ENCODE measurements around the gene MRGPRX2. TPM values are rescaled to one million over a fixed set of nuclear protein-coding genes. Genes with fewer than 3 reads are reported as not detected.
A peak's percentile ranks its signal among the peaks of the same experiment; 100 is the strongest.

Gene MRGPRX2
- total RNA-seq: not detected

DNA sequence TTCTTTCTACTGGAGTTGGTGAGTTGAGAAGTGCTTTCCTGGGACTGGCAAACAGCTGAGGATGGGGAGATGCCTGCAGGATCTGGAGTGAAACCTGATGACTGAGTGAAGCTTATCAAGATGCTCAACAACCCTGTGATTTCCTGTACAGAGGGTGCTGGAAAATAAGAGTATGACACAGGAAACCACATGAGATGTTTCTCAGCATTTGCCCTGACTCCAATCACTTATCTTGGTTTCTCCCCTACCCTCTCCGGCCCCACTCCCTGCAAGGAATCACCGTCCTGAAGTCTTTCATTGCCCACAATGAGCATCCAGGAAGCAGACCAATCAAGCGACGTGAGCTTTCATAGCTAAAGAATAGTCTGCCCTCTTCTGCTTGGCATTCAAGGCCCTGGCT lies at the start of gene MRGPRX2:
Gene MRGPRX2 (minus strand): TSS at position 89 of the 400 bp plus-strand sequence. CDS start 4,315 bp downstream, outside the sequence.
- no peak within 1 kb of the TSS for H3K27ac ChIP-seq
- DNase-seq: no peak
- no peaks in the 10 kb centered on the region for H3K4me1 ChIP-seq
- H3K4me3 ChIP-seq: no peak within 1 kb of the TSS
- H3K27me3 ChIP-seq: no peaks in the 10 kb centered on the region
- TF ChIP-seq, protein P1, sequence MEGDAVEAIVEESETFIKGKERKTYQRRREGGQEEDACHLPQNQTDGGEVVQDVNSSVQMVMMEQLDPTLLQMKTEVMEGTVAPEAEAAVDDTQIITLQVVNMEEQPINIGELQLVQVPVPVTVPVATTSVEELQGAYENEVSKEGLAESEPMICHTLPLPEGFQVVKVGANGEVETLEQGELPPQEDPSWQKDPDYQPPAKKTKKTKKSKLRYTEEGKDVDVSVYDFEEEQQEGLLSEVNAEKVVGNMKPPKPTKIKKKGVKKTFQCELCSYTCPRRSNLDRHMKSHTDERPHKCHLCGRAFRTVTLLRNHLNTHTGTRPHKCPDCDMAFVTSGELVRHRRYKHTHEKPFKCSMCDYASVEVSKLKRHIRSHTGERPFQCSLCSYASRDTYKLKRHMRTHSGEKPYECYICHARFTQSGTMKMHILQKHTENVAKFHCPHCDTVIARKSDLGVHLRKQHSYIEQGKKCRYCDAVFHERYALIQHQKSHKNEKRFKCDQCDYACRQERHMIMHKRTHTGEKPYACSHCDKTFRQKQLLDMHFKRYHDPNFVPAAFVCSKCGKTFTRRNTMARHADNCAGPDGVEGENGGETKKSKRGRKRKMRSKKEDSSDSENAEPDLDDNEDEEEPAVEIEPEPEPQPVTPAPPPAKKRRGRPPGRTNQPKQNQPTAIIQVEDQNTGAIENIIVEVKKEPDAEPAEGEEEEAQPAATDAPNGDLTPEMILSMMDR (IDR thresholded peaks at IDR 0.05): no peak
- no peak for TF ChIP-seq POLR2A (IDR thresholded peaks at IDR 0.05)
- no peaks in the 10 kb centered on the region for H3K36me3 ChIP-seq
- H3K9me3 ChIP-seq: no peaks in the 10 kb centered on the region

DNA sequence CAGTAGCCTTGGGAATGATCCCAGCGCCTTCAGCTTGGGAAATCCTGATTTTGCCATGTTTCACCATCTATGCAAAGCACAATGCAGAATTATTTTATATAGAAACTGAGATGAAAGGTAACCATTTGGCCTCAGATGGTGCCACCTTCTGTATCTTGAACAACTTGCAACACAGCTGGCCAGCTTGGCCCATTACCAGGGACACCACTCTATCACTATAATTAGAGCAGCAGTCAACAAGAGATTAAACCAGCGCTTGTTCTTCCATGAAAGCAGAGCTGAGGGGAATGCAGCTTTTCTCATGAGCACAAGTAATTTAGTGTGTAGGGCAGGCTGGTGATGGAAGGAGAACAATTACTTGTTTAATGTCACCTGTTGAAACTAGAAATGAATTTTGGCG lies 49.8 kb upstream of the MRGPRX2 start:
- no peak for DNase-seq
- TF ChIP-seq, protein P1 (IDR thresholded peaks at IDR 0.05): peak in 2 of 6 experiments; percentile 18 to 19
- TF ChIP-seq POLR2A (IDR thresholded peaks at IDR 0.05): no peak
- Histone ChIP-seq H3K36me3 (no peaks in the 10 kb centered on the region), H3K9me3 (no peaks in the 10 kb centered on the region), H3K27me3 (no peaks in the 10 kb centered on the region), H3K4me3 (no peak overlapping the region), H3K27ac (no peak overlapping the region), H3K4me1 (no peaks in the 10 kb centered on the region)

DNA sequence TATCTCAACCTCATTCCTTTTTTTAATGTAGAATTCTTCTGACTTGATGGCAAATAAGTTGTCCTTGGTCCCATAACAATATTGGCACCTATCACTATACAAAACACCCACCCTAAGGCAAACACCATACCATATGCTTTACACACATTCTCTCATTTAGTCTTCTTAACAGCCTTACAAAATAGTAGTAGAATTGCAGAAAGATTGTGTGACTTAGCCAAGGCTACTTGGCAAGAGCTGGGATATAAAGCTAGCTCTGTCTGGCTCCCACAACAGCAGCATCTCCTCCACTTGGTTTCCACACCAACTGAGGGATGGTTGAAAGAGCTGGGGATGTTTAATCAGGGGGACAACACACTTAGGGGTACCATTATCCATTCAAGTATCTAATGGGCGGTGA lies 46.6 kb upstream of the MRGPRX2 start:
- H3K4me3 ChIP-seq: no peak overlapping the region
- H3K36me3 ChIP-seq: no peaks in the 10 kb centered on the region
- no peaks in the 10 kb centered on the region for H3K27me3 ChIP-seq
- TF ChIP-seq POLR2A (IDR thresholded peaks at IDR 0.05): no peak
- TF ChIP-seq, protein P1 (IDR thresholded peaks at IDR 0.05): no peak
- peaks cover 0 to 9% (median 0%) of the 10 kb centered on the region in 4 donors for H3K4me1 ChIP-seq
- H3K27ac ChIP-seq: no peak overlapping the region
- no peaks in the 10 kb centered on the region for H3K9me3 ChIP-seq
- DNase-seq: no peak

DNA sequence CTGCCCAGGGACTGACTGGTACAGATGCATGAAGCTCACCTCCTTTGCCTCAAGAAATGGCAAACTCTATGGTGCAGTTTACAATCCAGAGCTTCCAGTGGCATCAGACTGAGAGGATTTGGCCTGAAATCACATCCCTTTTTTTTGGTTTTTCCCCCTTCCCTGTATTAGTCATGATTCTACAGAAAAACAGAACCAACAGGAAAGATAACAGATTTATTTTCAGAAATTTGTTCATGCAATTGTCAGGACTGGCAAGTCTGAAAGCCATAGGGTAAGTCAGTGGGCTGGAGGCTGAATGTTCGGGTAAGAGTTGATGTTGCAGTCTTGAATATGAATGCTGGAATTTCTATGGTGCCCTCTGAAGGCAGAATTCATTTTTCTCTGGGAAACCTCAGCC lies 44.5 kb upstream of the MRGPRX2 start:
- Histone ChIP-seq H3K4me1 (peaks cover 0 to 9% (median 0%) of the 10 kb centered on the region in 4 donors), H3K27me3 (no peaks in the 10 kb centered on the region), H3K36me3 (no peaks in the 10 kb centered on the region), H3K9me3 (no peaks in the 10 kb centered on the region), H3K27ac (no peak overlapping the region), H3K4me3 (no peak overlapping the region)
- DNase-seq: no peak
- TF ChIP-seq POLR2A (IDR thresholded peaks at IDR 0.05): no peak
- TF ChIP-seq, protein P1 (IDR thresholded peaks at IDR 0.05): no peak

DNA sequence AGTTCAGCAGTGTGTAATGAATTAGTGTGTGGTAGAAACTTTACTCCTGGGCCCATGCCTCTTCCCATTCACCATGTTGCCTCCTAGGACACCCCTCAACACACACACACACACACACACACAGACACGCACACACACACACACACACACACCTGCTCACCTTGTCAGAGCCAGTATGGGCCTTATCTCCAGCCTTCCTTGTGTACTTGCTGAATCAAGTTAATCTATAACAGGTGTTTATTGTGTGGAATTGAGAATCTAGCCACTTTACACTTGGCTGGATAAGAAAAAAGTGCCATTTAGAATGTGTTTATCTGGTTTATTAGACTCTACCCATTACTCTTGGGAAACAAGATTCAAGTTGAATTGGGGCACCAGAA lies 42.0 kb upstream of the MRGPRX2 start:
- TF ChIP-seq POLR2A (IDR thresholded peaks at IDR 0.05): no peak
- H3K4me3 ChIP-seq: peak overlapping the region in 1 of 4 donors; percentile 6
- peaks cover 0 to 9% (median 0%) of the 10 kb centered on the region in 4 donors for H3K4me1 ChIP-seq
- DNase-seq: peak in 2 of 3 donors; percentile 67 to 69
- peak overlapping the region in 2 of 4 donors; percentile 67 to 80 for H3K27ac ChIP-seq
- H3K9me3 ChIP-seq: no peaks in the 10 kb centered on the region
- H3K36me3 ChIP-seq: no peaks in the 10 kb centered on the region
- H3K27me3 ChIP-seq: no peaks in the 10 kb centered on the region

DNA sequence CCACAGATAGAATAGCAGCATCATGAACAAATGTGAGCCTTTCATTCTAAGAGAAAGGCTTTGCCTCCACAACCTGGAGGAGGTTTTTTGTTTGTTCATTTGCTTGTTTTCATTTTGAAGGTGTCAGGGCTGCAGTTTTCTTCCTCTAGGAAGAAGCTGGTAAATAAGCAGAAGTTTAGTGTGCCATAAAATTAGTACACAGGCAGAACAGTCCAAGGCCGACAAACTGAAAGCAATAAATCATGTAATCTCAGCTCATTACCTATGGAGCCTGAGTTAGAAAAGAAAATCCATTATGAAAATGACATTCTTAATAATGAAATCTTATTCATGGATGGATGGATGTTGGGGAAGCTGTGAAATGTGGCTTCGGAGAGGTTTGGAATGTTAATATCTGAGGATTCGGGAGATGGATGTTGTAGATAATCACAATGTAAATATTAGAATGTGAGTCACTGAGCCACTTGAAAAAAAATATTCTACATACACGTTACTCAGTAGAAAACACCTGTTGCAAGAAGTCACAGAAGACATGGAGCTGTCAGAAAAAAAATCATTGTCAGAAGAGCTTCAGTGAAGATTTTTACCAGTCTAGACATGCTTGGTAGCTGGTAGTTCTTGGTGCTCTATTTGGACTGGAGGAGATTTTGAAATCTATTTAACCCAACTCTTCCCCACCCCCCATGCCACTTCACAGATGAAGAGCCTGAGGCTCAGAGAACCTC lies 41.4 kb upstream of the MRGPRX2 start:
- no peak for DNase-seq
- Histone ChIP-seq H3K4me1 (peaks cover 0 to 9% (median 0%) of the 10 kb centered on the region in 4 donors), H3K27ac (peak overlapping the region in 2 of 4 donors; percentile 67 to 80), H3K9me3 (no peaks in the 10 kb centered on the region), H3K27me3 (no peaks in the 10 kb centered on the region), H3K36me3 (no peaks in the 10 kb centered on the region), H3K4me3 (peak overlapping the region in 1 of 4 donors; percentile 6)
- TF ChIP-seq POLR2A (IDR thresholded peaks at IDR 0.05): no peak
- TF ChIP-seq, protein P1 (IDR thresholded peaks at IDR 0.05): no peak
